Right cardiac atrium (tissue), 5 donors: ENCODE measurements around the gene GGACT. TPM values are rescaled to one million over a fixed set of nuclear protein-coding genes. Genes with fewer than 3 reads are reported as not detected.
A peak's percentile ranks its signal among the peaks of the same experiment; 100 is the strongest.

ENCODE experiments used
- ATAC-seq, 2 donors: fragments of 200-7000 bp; cut with Tn5 transposase; one replicate each; pipeline versions ENCODE4 v1.8.0 to v1.9.1; 2020; ENCODE audit warnings: moderate library complexity in 2 of 2, mild to moderate bottlenecking in 1 of 2
- DNase-seq, 3 donors: peaks; one replicate each; pipeline ENCODE4 v3.0.0-alpha.2; 2020
- H3K27ac ChIP-seq: one replicate; pipeline ENCODE4 v1.5.1; 2013; ENCODE audit warnings: mild to moderate bottlenecking, low read length, control low read depth, moderate library complexity
- H3K27me3 ChIP-seq: one replicate; pipeline ENCODE4 v1.6.1; 2013; ENCODE audit not compliant: control insufficient read depth, insufficient read depth
- H3K4me1 ChIP-seq: one replicate; pipeline ENCODE4 v1.6.1; 2013; ENCODE audit warnings: low read length; ENCODE audit not compliant: control insufficient read depth, insufficient read depth
- H3K4me3 ChIP-seq: one replicate; pipeline ENCODE4 v1.5.1; 2013; ENCODE audit warnings: low read length, control low read depth
- H3K9me3 ChIP-seq: one replicate; pipeline ENCODE4 v1.6.1; 2013; ENCODE audit warnings: low read length; ENCODE audit not compliant: control insufficient read depth
- WGBS: extraction: QIAGEN DNeasy Blood & Tissue Kit; methylation state at CpG from one replicate; pipeline ENCODE4 v1.1.7; 2013; 5-methylcytosine and 5-hydroxymethylcytosine counted together
- intact Hi-C, 4 donors: fragments of 100-400 bp; cut with DNase I; formaldehyde crosslinking; loops; one replicate each; pipeline versions ENCODE4 v1.11.0 to v1.14.0; 2022 to 2023
- polyA plus RNA-seq: library from polyadenylated mRNA; stranded (reverse); fragments of 200-250 nt; gene quantifications from one replicate; pipeline ENCODE4 v1.2.3, GENCODE V29; 2013
- total RNA-seq, 4 donors: library from RNA; stranded (reverse); fragmentation: NEBNext Ultra II Directional; extraction: Animal tissue kit (Norgen Biotek cat#: 25700); gene quantifications; one replicate each; pipeline ENCODE4 v1.2.1, GENCODE V29; 2021
- donor health status: healthy with polysubstance abuse.
- donor health status: DM: no; HTN: yes; CAD: no.
- donor health status: DM: no; HTN: no; CAD: no.
- donor health status: DM: no; HTN: yes; CAD: no; lungs with severe emphysema.
- donor health status: DM: yes; HTN: yes; CAD: no.

Gene GGACT
- total and polyA plus RNA-seq, 5 donors: 0.63 to 2.2 (median 1.6) TPM

DNA sequence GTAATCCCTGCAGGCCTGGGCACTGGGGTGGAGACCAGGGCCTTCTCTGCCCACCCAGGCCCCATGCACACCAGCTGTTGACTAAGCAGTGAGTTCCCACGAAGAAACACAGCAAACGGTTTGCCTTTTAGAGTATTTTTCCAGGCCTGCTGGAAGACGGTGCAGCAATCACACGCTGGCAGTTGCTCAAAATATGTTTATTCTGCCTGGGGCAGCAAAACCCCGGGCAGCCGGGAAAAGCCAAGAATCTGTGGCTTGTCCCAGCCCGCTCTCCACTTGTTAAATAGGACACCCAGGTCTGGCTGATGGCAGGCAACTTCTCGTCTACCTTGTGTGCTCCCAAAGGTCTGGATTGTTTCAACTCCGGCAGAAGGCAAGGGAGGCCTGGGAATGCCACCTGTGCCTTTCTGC lies 40.8 kb downstream of the GGACT start:
- Histone ChIP-seq H3K4me1 (no peaks in the 10 kb centered on the region), H3K9me3 (no peaks in the 10 kb centered on the region), H3K27me3 (no peaks in the 10 kb centered on the region), H3K4me3 (no peak overlapping the region), H3K27ac (no peak overlapping the region)
- WGBS: 76% methylated on average over 9 of the region's 9 CpGs
- intact Hi-C loops: no loop called here
- DNase-seq (no peak), ATAC-seq (no peak)

DNA sequence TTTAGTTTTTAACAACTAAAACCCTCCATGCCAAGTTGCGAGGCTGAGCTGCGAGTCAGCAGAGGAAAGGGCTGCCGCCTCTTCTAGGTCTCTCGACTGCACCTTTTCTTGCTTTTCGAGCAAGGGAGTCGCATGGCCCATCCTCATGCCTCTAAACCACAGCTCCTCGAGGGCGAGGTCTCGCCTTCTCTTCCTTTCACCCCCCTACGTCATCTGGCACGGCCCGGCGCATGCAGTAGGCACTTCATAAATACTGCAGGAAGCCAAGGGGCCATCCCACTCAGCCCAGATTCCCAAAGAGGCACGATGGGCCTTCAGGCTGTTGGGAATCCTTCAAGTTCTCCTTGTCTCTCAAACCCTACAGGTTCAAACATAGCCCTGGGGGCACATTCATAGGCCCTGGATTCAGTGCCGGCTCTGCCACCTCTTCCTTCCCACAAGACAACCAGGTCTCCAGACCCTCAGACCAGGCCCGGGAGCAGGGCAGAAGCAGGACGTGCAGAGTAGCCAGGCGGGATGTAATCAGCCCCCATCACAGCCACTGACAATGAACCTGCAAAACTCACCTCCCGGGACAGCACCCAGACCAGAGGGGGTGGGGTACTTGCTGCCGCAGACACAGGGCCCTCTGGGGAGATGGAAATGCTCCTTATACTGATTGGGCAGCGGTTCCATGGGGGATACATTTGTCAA lies 41.7 kb downstream of the GGACT start:
- H3K9me3 ChIP-seq: no peaks in the 10 kb centered on the region
- intact Hi-C loops: no loop called here
- no peak overlapping the region for H3K4me3 ChIP-seq
- no peaks in the 10 kb centered on the region for H3K4me1 ChIP-seq
- no peaks in the 10 kb centered on the region for H3K27me3 ChIP-seq
- 96% methylated on average over 21 of the region's 21 CpGs for WGBS
- no peak for ATAC-seq
- no peak overlapping the region for H3K27ac ChIP-seq
- no peak for DNase-seq

GRCh38 chr13:100545684-100546061 lies 42.9 kb downstream of the GGACT start:
- no peak overlapping the region for H3K27ac ChIP-seq
- ATAC-seq (no peak), DNase-seq (no peak)
- H3K4me3 ChIP-seq: no peak overlapping the region
- H3K27me3 ChIP-seq: no peaks in the 10 kb centered on the region
- H3K9me3 ChIP-seq: no peaks in the 10 kb centered on the region
- 96% methylated on average over 4 of the region's 4 CpGs for WGBS
- H3K4me1 ChIP-seq: no peaks in the 10 kb centered on the region
- intact Hi-C loops: no loop called here

DNA sequence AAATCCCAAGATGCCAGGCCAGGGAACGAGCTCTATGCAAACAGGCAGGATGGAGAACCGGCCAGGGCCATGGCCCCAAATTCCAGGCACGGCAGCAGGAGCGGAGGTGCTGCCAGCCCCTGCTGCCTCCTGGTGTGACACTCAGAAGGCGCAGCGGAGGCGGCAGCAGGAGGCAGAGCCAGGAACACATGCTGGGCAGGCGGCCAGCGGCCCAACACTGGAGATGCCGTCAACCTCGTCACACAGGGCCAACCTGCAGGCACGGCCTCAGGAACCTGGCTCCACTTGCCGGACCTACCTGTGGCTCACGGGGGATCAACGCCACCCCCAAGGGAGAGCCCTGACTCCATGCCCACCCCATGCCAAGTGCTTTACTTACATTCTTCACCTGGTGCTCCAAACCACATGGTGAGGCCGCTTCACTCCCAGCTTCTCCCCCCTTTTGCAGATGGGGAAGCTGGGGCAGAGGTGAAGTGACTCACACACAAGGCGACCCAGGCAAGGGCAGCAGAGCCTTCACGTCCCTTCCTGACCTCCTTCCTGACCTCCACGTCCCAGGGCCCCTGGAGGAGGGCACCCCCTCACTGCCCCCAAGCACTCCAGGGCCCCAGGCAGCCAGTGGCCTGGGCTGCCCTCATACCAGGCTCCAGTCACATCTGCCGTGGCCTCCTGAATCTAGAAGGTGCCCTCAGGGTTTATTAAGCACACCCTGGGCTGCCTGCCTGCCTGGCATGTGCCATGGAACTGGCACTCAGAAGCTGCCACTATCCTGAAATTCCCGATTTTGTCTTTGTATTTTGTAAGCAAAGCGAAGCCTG lies 43.5 kb downstream of the GGACT start:
- ATAC-seq (peak; percentile 77 to 82), DNase-seq (peak; percentile 61 to 86 (median 85))
- Histone ChIP-seq H3K4me1 (no peaks in the 10 kb centered on the region), H3K4me3 (no peak overlapping the region), H3K9me3 (no peaks in the 10 kb centered on the region), H3K27me3 (no peaks in the 10 kb centered on the region), H3K27ac (no peak overlapping the region)
- intact Hi-C loops: no loop called here
- 67% methylated on average over 22 of the region's 22 CpGs for WGBS

DNA sequence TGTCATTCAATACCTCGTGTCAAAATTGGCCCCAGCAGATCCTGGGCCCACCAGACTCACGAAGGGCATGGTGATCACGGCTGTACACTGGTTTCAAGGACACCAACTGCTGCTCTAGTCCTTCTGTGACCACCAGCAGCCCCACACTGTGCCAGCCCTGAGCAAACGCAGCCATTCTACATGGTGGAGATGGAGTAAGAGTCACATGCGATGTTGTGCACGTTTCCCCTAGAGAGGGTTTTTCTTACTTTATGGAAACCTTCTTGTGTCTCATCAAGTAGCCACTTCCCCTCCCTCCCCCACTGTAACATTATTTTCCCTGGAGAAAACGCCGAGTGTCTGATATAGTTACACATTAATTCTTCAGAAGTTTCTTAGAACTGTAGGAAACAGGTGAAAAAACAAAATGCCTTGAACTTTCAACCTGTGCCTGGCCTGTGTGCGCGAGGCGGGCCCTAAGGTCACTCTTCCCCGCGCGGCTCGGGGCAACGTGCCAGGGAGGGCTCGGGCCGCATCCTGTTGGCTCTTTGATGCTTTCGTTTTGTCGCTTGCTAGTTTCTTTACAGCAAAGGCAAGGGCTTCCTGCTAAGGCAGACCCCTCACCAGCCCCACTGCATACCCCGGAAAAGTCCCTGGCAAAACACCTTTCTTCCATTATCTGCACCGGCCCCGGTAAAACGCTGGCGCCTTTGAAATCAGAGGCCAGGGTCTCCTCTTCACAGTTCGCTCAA lies 44.6 kb downstream of the GGACT start:
- DNase-seq: peak; percentile 33 to 64 (median 61)
- intact Hi-C loops: no loop called here
- Histone ChIP-seq H3K9me3 (no peaks in the 10 kb centered on the region), H3K4me3 (no peak overlapping the region), H3K4me1 (no peaks in the 10 kb centered on the region), H3K27me3 (no peaks in the 10 kb centered on the region), H3K27ac (no peak overlapping the region)
- WGBS: 66% methylated on average over 26 of the region's 26 CpGs
- ATAC-seq: peak; percentile 53 to 83

DNA sequence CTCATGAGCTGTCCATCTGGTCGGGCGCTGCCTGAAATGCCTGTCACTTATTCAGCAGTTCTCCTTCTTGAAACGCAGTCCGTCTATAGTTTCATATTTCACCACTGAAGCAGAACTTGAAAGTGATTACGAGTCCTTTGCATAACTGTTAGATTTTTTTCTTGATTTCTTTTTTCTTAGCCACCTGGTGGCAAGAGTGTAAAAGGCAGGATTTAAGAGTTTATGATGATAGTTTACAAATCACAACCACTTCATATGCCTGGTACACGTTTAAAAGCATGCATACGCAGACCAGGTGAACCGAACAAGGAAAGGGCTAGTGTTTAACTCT lies 45.8 kb downstream of the GGACT start:
- Histone ChIP-seq H3K4me3 (no peak overlapping the region), H3K27ac (no peak overlapping the region), H3K27me3 (no peaks in the 10 kb centered on the region), H3K4me1 (no peaks in the 10 kb centered on the region), H3K9me3 (no peaks in the 10 kb centered on the region)
- 76% methylated on average over 8 of the region's 8 CpGs for WGBS
- DNase-seq: no peak
- no peak for ATAC-seq
- intact Hi-C loops: no loop called here

DNA sequence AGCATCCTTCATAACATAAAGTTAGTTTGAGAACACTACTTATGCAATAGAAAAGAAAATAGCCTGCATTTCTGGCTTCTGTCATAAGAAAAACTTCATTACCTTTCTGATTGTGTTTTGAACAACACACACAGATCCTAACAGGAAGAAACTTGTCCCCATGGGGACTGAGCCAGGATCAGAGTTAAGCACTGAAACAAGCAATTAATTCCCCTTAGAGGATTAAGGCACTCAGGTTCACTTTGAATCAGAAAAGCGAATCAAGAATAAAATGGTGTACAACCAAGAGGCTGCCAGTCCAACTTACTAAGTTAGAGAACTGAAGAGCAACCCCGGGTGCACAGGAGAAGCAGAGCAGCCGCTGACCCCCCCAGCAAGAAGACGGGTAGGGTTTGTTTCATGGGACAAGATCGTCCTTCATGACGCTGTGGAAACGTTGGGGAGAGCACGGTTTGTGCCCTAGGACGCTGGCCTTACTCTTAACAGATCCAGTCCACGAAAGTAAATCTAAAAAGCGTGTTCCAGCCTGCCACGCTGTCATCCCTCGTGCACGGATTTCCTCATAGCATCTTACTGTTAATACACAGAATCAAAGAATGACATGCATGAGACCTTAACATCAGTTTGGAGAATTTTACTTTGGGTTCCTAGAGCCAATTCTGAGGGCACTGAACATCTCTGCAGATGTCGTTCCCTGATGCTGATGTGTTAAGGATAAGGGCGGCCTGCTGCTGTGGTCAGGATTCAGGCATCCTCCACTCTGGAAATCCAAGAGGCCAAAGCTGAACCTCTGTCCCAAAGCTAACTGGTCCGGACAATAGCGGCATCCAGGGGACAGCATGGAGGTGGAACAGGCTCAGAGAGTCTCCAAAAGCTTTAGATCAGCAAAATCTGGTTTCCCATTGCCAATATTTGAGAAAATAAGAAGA lies 46.4 kb downstream of the GGACT start:
- 95% methylated on average over 18 of the region's 18 CpGs for WGBS

DNA sequence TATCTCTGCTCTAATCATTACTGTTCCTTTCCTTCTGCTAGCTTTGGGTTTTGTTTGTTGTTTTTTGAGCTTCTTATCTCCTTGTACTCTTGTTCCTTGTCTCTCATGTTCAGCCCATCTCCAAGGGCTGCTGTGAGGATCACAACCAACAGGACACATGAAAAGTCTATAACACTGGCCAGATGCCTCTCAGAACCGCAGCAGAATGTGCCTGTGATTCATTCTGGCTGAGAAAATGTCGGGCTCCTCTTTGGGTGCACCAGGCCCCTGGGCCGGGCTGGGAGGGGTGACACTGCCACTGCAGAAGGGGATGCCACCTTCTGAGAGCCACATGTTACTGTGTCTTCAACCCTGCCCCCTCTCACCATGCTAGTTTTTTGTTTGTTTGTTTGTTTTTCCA lies 48.0 kb downstream of the GGACT start:
- no peak overlapping the region for H3K27ac ChIP-seq
- 72% methylated on average over 3 of the region's 3 CpGs for WGBS
- ATAC-seq (no peak), DNase-seq (no peak)
- H3K27me3 ChIP-seq: no peaks in the 10 kb centered on the region
- no peaks in the 10 kb centered on the region for H3K9me3 ChIP-seq
- intact Hi-C loops: no loop called here
- no peak overlapping the region for H3K4me3 ChIP-seq
- no peaks in the 10 kb centered on the region for H3K4me1 ChIP-seq

More for the DNA sequence above, 46.4 kb downstream of the GGACT start:
- Histone ChIP-seq H3K4me3 (no peak overlapping the region), H3K9me3 (no peaks in the 10 kb centered on the region), H3K27me3 (no peaks in the 10 kb centered on the region), H3K27ac (no peak overlapping the region), H3K4me1 (no peaks in the 10 kb centered on the region)
- no peak for DNase-seq
- intact Hi-C loops: no loop called here
- no peak for ATAC-seq

GRCh38 chr13:100537951-100538462 lies 50.6 kb downstream of the GGACT start:
- intact Hi-C loops: no loop called here
- no peak for ATAC-seq
- H3K27me3 ChIP-seq: no peaks in the 10 kb centered on the region
- 96% methylated on average over 5 of the region's 5 CpGs for WGBS
- no peak overlapping the region for H3K27ac ChIP-seq
- no peaks in the 10 kb centered on the region for H3K9me3 ChIP-seq
- no peak overlapping the region for H3K4me3 ChIP-seq
- no peaks in the 10 kb centered on the region for H3K4me1 ChIP-seq
- no peak for DNase-seq

GRCh38 chr13:100537486-100537885 lies 51.1 kb downstream of the GGACT start:
- H3K4me3 ChIP-seq: no peak overlapping the region
- DNase-seq (no peak), ATAC-seq (no peak)
- 94% methylated on average over 9 of the region's 9 CpGs for WGBS
- H3K27me3 ChIP-seq: no peaks in the 10 kb centered on the region
- intact Hi-C loops: no loop called here
- H3K4me1 ChIP-seq: no peaks in the 10 kb centered on the region
- no peaks in the 10 kb centered on the region for H3K9me3 ChIP-seq
- no peak overlapping the region for H3K27ac ChIP-seq
